Thyroid gland (tissue), 4 donors: ENCODE data around the gene PAAF1. TPM values are rescaled to one million over a fixed set of nuclear protein-coding genes. Genes with fewer than 3 reads are reported as not detected.

Source experiments
- DNase-seq, 2 donors: peaks; one replicate each; pipeline ENCODE4 v3.0.0-alpha.2; 2019
- H3K27ac ChIP-seq, 3 donors: fragments of 200-600 bp; sonication (generic); 1 replicate in 2 of 3; 2 replicates in 1 of 3; pipeline ENCODE4 v1.5.1; 2016 to 2019; ENCODE audit warnings: mild to moderate bottlenecking in 1 of 3, moderate library complexity in 1 of 3
- H3K27me3 ChIP-seq: fragments of 200-600 bp; sonication (generic); one replicate; pipeline ENCODE4 v1.5.1; 2019
- H3K36me3 ChIP-seq, 2 donors: fragments of 200-600 bp; sonication (generic); one replicate each; pipeline ENCODE4 v1.5.1; 2016 to 2019
- H3K4me1 ChIP-seq, 2 donors: fragments of 200-600 bp; sonication (generic); one replicate each; pipeline ENCODE4 v1.5.1; 2017 to 2019
- H3K4me3 ChIP-seq, 3 donors: fragments of 200-600 bp; sonication (generic); replicated peaks in 1 of 3; 1 replicate in 2 of 3; 2 replicates in 1 of 3; pipeline ENCODE4 v1.5.1; 2016; ENCODE audit warnings: mild to moderate bottlenecking in 1 of 3
- H3K9me3 ChIP-seq: fragments of 200-600 bp; sonication (generic); one replicate; pipeline ENCODE4 v1.5.1; 2017
- CTCF ChIP-seq, 6 experiments: fragments of 200-600 bp in 3 of 6; fragments of 450-650 bp in 3 of 6; sonication (generic) in 3 of 6; IDR thresholded peaks; one replicate each; pipeline ENCODE4 v1.5.1; 2016 to 2019; ENCODE audit warnings: antibody characterized with exemption in 6 of 6, mild to moderate bottlenecking in 2 of 6, inconsistent platforms in 1 of 6, moderate library complexity in 1 of 6
- POLR2A ChIP-seq, 2 donors: fragments of 450-650 bp; IDR thresholded peaks; one replicate each; pipeline ENCODE4 v1.6.1; 2017; ENCODE audit warnings: antibody characterized with exemption in 2 of 2, mild to moderate bottlenecking in 2 of 2, moderate library complexity in 1 of 2
- WGBS, 2 donors: methylation state at CpG; one replicate each; pipeline ENCODE4 v1.1.5; 2017; 5-methylcytosine and 5-hydroxymethylcytosine counted together
- intact Hi-C: fragments of 100-400 bp; cut with DNase I; formaldehyde crosslinking; loops from one replicate; pipeline ENCODE4 v1.15.1; 2023
- total RNA-seq, 4 donors: library from RNA; depleted of rRNA; stranded (reverse); fragments of >200 nt; gene quantifications; one replicate each; pipeline ENCODE4 v1.2.3, GENCODE V29; 2016

The PAAF1 gene
- total RNA-seq, 4 donors from 2014 or later = 10.0 to 23.3 (median 15.9) TPM

GRCh38 chr11:73968356-73968966 is 91.7 kb downstream of the PAAF1 start:
- Histone ChIP-seq H3K27me3 (no peaks in the 10 kb centered on the region), H3K4me3 (no peak overlapping the region), H3K27ac (no peak overlapping the region), H3K36me3 (no peaks in the 10 kb centered on the region), H3K4me1 (peaks cover 0 to 16% of the 10 kb centered on the region in 2 donors), H3K9me3 (no peaks in the 10 kb centered on the region)
- intact Hi-C loops = loop anchor here (5.0 to 10.0 kb wide), 3 partner anchors 126 to 479 kb away; partner anchors contain the start of genes C2CD3 and PPME1
- DNase-seq = no peak
- TF ChIP-seq CTCF (IDR thresholded peaks at IDR 0.05) (no peak), POLR2A (IDR thresholded peaks at IDR 0.05) (no peak)
- WGBS, 2 donors = 88 to 92% methylated on average over 15 of the region's 15 CpGs

GRCh38 chr11:73969091-73969490 is 92.3 kb downstream of the PAAF1 start:
- Histone ChIP-seq H3K27ac (no peak overlapping the region), H3K9me3 (no peaks in the 10 kb centered on the region), H3K27me3 (no peaks in the 10 kb centered on the region), H3K4me1 (peaks cover 0 to 22% of the 10 kb centered on the region in 2 donors), H3K4me3 (no peak overlapping the region), H3K36me3 (no peaks in the 10 kb centered on the region)
- TF ChIP-seq POLR2A (IDR thresholded peaks at IDR 0.05) (no peak), CTCF (IDR thresholded peaks at IDR 0.05) (no peak)
- intact Hi-C loops = loop anchor here (5.0 to 10.0 kb wide), 3 partner anchors 126 to 478 kb away; partner anchors contain the start of genes C2CD3 and PPME1
- 73 to 82% methylated on average over 2 of the region's 2 CpGs for WGBS, 2 donors
- no peak for DNase-seq

- DNase-seq = no peak
- Histone ChIP-seq H3K4me1 (peaks cover 0 to 22% of the 10 kb centered on the region in 2 donors), H3K4me3 (no peak overlapping the region), H3K36me3 (peaks cover 3 to 10% of the 10 kb centered on the region in 2 donors), H3K27ac (no peak overlapping the region), H3K27me3 (no peaks in the 10 kb centered on the region), H3K9me3 (no peaks in the 10 kb centered on the region)
- intact Hi-C loops = loop anchor here (5.0 to 10.0 kb wide), 3 partner anchors 125 to 477 kb away; partner anchors contain the start of genes C2CD3 and PPME1
- TF ChIP-seq POLR2A (IDR thresholded peaks at IDR 0.05) = no peak
- no peak for TF ChIP-seq CTCF (IDR thresholded peaks at IDR 0.05)
- 79% methylated on average over 13 of the region's 13 CpGs for WGBS, 2 donors
These were observed 93.4 kb downstream of the PAAF1 start for GRCh38 chr11:73969991-73970800.

GRCh38 chr11:73971175-73971719 is 94.4 kb downstream of the PAAF1 start:
- no peaks in the 10 kb centered on the region for H3K9me3 ChIP-seq
- no peak for DNase-seq
- H3K27me3 ChIP-seq = no peaks in the 10 kb centered on the region
- peaks cover 10 to 20% of the 10 kb centered on the region in 2 donors for H3K36me3 ChIP-seq
- TF ChIP-seq CTCF (IDR thresholded peaks at IDR 0.05) (no peak), POLR2A (IDR thresholded peaks at IDR 0.05) (no peak)
- H3K4me1 ChIP-seq = peaks cover 0 to 22% of the 10 kb centered on the region in 2 donors
- 87 to 99% methylated on average over 5 to 6 of the region's 6 CpGs for WGBS, 2 donors
- intact Hi-C loops = no loop called here
- H3K4me3 ChIP-seq = no peak overlapping the region
- peak overlapping the region in 1 of 3 donors; percentile 8 for H3K27ac ChIP-seq
